Measurements from ENCODE around the gene ACIN1.
"Not testable (repeated sequence)": the region's sequence is repeated elsewhere in the genome, so short reads cannot be mapped to it uniquely, and the experiment has no call there.

ACIN1 gene

DNA sequence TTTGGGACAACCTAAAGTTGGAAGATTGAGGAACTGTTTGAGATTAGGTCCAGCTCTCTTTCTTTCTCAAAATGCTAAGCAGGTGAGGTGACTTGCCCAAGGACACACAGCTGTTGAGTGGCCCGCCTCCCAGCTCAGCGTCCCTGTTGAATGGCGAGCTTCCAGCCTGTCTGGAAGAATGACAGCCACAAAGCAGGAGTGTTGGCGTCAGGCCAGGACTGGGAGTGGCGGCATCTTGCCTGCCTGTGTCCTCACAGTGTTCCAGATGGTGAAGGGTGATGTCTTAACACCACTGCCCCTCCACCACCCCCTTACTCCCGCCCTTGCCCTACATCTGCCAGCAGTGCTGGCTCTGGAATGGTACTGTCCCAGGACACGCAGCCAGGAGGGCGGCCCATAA is 28.5 kb upstream of the ACIN1 start:
- DNase-seq (ENCODE audit: low read depth, low spot score): no peak

DNA sequence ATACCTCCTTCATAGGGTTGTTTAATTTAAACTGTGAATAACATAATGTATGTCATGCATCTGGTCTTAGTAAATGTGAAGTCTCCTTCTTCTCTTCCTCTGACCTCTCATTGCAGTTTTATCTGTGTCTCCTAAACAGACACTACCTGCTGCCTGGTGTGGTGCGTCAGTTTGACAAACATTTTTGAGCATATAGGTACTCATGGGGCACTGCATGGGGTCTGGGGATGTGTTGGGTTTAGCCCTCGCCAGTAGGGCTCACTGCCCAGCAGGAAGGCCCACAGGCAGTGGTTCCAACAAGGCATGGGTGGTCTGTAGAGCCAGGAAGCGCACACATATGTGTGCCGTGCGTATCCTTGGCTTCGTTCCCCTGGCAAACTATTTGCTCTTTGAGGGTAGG is 27.1 kb upstream of the ACIN1 start:
- DNase-seq (ENCODE audit: low read depth, low spot score): no peak

DNA sequence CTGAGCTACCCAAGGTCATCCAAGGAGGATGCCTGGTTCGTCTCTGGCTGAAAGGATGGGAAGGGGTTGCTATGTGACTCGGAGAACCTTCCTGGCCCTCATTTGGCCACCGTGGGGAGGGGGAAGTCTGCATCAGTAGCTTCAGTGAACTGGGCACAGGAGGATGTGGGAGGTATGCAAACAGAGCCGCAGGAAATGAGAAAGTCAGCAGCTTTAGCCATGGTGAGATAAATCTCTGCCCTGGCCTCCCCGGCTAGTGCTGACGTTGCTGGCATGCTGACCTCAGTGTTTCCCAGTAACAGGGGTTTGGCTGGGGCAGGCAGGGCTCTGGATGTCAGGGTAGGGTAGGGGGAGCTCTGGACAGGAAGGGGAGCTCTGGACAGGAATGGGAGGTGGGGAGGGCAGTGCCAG is 26.4 kb upstream of the ACIN1 start:
- peak; percentile 78 for DNase-seq (ENCODE audit: low read depth, low spot score)

DNA sequence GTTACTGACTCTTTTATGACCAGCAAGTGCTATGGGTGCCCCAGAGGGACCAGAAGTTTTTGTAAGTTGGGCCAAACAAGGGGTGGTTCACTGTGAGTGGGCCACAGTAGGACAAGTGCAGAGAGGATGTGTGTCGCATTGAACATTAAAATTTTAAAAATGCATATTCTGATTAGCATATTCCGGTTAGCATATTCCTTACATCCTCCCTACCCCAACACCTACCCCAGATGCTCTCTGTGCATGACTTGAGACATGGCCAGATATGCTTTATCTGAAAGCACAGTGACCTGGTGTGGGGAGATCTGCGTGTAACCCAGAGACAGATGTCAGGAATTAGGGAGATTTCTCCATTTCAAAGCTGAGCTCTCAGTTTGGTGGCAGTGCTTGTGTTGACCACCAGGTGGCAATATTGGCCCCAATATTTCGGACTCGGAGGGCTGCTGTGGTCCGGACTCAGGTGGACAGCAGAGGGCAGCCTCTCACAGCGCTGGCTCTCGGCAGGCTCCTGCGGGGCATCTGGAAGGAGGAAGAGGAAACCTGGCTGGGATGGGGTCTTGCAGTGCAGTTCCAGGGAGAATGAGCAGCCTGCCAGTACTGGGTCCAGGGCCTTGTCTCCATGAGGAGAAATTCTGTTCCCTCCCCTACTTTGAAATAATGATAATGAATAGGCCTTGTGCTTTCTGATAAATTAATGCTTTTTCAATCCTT is 25.8 kb upstream of the ACIN1 start:
- peak; percentile 94 for DNase-seq (ENCODE audit: low read depth, low spot score)

DNA sequence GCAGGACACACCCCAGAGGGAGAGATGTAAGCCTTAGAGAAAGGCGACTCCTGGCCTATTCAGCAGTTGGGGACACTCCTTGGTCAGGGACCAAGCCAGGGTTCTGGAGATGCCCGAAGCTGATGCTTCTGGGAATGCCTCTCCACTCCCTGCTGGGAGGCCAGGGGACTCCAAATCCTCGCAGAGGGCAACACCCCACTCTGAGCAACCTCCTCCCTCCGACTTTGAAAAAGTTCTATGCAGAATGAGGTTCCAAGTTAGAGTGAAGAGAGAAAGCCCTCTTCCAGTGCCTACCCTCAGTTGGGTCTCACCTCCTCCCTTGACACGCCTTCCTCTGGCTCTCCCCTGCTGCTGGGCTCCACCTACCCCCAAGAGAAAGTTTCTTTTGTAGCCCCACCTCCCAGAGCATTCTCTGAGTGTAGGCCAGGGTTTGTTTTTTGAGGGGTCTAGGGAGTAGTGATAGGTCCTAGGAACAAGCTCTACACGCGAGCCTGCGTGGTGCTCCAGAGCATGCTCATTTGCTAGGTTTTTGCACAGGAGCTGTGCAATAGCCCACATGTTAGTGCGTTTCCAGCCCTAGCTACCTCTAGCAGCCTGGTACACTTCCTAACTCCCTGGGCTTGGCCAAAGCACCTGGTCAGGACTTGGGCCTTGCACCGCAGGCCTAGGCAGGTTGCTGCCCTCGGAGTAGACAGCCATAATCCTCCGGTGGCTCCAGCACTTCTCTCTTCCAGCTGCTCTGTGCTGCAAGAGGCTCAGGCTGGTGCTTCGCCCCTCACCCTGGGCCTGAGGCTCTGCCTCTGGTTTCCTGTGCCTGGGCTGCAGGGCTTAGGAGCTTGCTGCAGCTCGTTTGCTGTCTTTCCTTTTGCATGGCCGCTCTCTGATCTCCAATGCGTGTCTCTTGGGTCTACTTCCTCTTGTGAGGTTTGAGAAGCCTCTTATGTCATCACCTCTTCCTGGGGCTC is 24.7 kb upstream of the ACIN1 start:
- no peak for DNase-seq (ENCODE audit: low read depth, low spot score)

DNA sequence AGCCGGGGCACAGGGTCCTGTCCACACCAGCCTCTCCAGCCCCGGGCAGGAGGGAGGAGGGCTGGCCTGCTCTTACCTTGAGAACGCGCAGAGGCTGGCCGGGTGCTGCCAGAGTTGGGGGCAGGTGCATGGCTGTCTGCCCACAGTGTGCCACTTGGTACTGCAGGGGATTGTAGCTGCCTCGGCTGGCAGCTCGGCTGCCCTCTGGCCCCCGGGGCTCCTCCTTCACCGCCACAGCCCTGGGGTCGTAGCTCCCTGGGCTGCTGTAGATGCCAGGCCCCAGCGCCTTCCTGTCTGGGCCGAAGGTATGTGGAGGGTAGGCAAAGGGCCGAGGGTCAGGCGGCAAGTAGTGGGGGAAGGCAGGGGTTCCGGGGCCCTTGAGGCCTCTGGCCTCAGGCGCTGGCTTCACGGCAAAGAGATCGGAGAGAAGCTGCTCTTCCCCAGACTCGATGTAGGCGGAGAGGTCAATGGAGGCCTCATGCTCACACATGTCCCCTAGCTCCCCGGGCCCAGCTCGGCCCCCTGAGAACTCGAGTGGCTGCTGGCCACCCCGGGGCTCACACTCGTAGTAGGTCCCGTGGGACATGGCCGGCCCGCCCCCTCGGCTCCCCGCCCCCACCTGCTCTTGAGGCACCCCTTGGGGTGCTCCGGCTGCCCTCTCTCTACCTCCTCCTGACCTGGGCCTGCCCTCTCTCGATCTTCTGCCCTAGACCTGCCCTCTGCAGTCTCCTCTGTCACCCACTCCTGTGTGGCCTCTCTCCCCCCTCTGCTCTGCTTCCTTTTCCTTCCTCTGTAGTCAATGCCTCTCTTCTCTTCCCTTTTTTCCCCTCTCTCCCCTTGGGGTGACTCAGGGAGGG is 23.8 kb upstream of the ACIN1 start, which contains the start of gene CEBPE:
Gene CEBPE, minus strand, starts transcription at position 750 of the 857 bp plus-strand sequence. Its CDS starts 164 bp downstream, at position 586.
- no peak for DNase-seq (ENCODE audit: low read depth, low spot score)

DNA sequence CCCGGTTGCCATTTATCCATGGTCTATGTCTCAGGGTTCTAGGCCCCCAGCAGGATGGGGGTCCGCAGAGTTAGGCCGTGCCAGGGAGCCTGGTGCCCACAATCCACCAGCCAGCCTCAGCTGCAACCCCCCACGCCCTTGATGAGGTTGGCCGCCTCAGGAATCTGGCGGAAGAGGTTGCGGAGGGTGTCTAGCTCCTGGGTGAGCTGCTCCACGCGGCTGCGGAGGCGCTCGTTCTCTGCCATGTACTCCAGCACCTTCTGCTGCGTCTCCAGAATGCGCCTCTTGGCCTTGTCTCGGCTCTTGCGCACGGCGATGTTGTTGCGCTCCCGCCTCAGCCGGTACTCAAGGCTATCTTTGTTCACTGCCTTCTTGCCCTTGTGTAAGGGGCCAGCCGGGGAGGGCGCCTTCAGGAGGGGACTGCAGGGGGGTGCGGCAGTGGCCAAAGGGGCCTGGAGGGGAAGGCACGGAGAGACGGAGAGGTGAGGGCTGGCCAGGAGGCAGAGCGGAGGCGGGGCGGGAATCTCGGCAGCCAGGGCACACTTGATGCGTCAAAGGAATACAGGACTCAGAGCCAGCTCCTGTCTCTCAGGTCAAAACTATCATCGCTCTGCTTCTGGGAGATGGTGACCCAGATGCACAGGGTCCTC is 22.6 kb upstream of the ACIN1 start:
- DNase-seq (ENCODE audit: low read depth, low spot score): no peak

DNA sequence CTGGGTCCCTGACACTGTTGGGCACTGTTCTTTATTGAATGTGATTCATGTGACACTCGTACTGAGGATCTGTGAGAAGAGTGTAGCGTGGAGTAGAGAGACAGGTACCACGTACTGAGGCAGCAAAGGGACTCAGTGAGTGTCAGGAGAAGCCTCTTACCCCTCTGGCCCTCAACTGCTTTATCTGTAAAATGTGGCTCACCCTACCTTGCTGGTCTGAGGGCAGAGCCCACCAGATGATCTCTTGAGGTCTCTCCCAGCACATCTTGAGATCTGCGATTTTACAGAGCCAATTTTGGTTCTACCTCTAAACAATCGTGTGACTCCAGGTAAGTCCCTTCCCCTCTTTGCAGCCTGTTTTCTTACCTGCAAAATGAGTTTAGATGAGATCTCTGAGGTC is 21.0 kb upstream of the ACIN1 start:
- no peak for DNase-seq (ENCODE audit: low read depth, low spot score)

DNA sequence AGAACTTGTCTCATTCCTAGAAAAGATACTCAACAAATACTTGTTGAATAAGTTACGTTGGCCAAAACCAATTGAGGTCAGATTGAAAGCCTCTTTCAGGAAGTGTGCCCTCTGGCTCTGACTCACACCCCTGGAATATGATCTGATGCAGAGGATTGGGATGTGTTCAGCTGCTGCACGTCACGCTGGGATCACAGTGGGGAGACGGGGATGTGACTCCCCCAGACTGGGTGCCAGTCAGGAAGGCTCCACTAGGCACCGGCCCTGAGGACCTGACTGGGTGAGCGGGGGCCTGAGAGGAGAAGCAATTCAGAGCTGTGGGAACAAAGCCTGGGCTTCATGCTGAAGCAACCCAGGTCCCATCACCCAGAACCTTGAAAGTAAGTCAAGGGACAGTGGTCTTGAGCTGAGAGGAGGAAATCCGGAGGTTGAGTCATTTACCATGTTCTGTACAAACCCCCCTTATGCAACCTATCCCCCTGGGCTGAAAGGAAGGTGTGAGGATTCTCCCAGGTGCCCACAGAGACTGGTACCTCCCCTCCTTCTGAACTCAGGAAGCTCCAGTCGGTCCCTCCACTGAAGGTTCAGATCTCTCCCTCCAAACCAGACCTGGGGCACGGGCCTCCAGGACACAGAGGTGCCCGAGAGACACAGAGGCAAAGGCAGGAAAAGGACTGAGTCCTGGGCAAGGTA is 20.2 kb upstream of the ACIN1 start:
- DNase-seq (ENCODE audit: low read depth, low spot score): peak; percentile 91

DNA sequence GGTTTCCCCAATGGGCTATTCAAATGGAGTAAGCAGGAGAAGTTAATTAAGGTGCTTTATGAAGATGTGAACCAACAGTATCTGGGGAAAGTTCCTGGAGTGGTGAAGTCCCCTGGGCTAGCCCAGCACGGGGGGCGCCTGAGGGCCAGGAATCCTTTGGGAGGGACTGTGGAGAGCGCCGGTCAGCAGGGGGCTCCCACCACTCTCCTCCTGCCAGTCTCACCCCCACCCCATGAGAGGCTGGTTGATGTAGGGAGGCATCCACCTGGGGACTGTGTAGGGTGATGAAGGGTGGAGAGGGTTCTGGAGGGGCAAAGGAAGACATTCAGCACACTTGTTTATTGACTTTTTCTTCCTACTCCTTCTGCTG is 19.7 kb upstream of the ACIN1 start:
- no peak for DNase-seq (ENCODE audit: low read depth, low spot score)

DNA sequence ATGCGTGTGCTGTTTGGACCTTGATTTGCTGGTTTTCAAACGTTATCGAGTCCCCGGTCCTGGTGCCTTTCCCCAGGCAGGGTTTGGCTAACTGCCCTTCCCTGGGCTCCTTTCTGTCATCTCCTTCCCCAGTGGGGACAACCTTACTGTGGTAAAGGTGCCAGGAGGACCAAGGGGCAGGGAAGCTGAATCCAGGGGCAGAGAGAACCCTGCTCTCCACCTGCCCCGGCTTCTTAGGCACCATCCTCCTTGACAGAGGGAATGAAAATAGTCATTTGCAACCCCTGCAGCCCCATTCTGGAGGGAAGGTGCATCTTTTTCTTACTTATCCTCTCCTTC is 19.2 kb upstream of the ACIN1 start:
- DNase-seq (ENCODE audit: low read depth, low spot score): no peak

DNA sequence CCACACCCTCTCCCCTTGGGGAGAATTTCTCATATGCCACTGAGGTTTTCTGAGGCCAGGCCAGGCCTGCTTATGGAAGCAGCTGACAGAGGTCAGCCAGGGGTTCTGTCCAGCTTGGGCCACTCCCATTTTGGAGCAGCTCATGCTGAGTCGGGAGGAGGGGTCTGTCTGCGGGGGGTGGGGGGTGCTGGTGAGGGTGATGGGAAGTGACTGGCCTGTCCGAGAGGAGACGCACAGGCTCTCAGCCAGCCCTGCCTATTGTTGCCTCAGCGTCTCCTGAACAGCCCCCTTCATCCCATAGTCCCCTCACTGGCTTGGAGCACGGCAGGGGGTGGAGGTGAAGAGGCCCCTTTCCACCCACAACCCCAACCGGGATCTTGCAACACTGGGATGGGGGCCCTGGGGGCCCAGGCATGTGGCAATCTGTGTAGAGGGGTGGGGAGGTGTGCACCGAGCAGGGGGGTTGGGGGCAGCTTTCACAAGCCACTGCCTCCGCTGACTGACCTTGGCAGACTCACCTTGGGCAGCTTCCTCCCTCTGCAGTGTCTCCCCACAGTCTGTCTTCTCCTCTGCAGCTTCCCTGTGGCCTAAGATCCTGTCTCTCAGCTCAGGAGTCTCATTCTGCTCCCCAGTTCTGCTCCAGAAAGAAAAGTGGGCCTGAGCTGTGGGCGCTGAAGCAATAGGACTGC is 18.6 kb upstream of the ACIN1 start:
- DNase-seq (ENCODE audit: low read depth, low spot score): peak; percentile 27

DNA sequence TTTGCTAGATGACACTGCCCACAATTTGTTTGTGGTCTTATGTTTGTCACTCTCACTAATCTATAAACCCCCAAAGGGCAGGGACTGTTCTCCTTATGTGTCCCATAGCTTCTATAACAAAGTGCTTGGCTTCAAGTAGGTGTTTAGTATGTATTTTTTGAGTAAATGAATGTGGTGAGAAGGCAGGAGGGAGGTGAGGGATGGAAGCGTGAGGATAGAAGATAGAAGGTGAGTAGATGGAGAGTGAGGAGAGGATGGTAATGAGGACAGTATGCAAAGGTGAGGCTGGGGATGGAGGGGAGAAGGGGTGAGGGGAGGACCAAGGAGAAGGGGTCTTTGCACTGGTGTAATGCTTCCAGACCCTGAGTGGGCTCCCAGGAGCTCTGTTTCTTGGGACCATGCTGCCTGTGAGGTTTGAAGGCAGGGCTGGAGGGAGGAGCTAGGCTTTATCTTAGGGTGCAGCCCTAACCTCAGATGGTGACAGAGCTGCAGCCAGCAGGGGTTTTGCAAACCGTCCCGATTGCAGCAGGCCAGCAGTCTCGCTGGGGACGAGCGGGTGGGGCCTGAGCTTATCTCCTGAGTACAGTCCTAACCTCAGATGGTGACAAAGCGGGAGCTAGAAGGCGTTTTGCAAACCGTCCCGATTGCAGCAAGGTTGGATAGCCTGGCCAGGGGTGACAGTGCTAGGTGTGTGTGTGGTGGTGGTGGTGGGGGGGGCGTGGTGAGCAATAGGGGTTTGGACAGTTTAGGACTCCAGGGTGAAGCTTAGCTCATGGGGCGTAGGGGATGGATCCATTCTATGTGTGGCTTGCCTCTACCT is 17.6 kb upstream of the ACIN1 start:
- no peak for DNase-seq (ENCODE audit: low read depth, low spot score)

DNA sequence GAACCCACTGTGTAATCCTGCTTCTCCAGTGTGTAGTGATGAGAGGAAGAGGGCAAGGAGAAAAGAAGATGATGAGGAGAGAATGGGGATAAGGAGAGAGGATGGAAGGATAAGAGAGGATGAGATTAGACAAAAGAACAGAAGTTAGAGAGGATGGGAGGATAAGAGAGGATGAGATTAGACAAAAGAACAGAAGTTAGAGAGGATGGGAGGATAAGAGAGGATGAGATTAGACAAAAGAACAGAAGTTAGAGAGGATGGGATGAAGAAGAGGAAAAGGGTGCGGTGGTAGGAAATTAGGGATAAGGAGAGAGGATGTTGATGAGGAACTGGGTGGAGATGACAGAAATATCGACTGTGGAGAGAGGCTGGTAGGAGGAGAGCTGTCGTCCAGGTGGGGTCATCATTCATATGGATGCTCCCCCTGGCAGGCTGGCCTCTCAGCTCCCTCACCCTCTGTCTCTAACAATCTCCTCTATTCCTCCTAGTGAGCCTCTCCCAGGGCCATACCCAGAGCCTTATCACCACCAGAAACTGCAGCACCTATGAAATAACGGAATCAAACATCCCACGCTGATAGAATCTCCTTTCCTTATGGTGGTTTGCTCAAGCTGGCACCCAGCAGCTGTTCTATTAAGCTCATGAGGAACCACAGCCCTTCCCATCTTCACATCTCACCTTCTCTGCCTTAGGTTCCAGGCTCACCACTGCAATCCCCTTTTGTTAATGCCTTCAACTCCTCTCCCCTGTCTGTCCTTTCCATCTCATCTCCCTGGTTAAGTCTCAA is 15.8 kb upstream of the ACIN1 start:
- no peak for DNase-seq (ENCODE audit: low read depth, low spot score)

DNA sequence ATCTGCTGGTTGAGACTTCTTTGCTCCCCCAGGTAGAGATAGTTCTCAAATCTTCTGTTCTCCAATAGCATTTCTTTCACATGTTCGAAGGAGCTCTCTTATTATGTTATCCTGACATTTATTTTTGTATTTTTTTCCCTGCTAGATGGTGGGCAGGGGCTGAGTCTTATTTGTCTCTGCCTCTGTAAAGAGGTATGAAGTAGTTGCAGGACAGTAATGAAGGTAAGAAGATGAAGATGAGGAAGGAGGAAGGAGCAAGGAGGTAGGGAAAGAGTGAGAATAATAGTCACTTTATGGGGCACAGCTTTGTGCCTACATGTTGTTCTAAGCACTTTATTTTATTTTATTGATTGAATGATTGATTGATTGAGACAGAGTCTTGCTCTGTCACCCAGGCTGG is 14.8 kb upstream of the ACIN1 start:
- no peak for DNase-seq (ENCODE audit: low read depth, low spot score)

DNA sequence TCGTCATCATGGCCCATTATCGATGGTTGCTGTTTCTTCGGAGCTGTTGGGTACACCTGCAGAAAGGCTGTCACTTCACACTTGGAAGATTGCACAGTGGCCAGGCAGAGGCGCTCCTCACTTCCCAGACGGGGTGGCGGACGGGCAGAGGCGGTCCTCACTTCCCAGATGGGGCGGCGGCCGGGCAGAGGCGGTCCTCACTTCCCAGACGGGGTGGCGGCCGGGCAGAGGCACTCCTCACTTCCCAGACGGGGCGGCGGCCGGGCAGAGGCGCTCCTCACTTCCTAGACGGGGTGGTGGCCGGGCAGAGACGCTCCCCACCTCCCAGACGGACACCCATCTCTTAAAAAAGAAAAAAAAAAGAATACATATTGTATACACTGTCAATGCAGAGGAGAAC is 13.2 kb upstream of the ACIN1 start:
- DNase-seq (ENCODE audit: low read depth, low spot score): not testable (repeated sequence)

DNA sequence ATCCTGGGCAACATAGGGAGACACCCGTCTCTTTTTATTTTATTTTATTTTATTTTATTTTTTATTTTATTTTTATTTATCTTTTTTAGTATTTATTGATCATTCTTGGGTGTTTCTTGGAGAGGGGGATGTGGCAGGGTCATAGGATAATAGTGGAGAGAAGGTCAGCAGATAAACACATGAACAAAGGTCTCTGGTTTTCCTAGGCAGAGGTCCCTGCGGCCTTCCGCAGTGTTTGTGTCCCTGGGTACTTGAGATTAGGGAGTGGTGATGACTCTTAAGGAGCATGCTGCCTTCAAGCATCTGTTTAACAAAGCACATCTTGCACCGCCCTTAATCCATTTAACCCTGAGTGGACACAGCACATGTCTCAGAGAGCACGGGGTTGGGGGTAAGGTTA is 12.7 kb upstream of the ACIN1 start:
- DNase-seq (ENCODE audit: low read depth, low spot score): not testable (repeated sequence)

DNA sequence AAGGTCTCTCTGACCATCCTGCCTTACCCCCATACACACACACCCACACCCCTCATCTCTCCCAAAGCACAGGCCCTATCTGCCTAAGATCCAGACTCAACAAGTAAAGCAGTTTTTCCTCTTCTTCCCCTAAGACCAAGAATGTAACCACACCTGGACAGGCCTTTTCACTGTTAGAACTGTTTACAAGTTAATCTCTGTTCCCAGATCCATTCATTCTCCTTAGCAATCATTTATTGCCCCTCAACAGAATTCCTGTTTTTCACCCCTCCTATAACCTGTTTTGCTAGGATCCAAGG is 11.8 kb upstream of the ACIN1 start:
- no peak for DNase-seq (ENCODE audit: low read depth, low spot score)

DNA sequence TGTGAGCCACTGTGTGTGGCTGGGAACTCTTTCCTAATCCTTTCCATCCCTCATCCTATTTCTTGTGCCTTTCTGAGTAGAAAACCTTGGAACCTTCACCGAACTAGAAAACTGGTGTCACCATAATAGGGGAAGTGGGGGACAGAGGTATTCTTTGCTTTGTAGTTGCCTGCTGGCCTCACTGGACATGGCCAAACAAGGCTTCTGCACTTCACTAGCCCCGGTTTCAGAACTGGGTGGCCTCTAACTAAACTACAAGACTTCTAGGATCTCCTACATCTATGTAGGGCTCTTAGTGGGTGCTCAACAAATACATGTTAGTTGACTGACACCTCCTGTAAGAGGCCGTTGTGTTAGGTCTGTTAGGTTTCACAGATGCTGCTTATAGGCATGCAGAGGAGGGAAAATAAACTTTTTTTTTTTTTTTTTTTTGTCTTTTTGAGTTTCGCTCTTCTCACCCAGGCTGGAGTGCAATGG is 10.4 kb upstream of the ACIN1 start:
- DNase-seq (ENCODE audit: low read depth, low spot score): no peak
